B cell (primary cell): ENCODE data around the gene SCFD1. TPM values are rescaled to one million over a fixed set of nuclear protein-coding genes. Genes with fewer than 3 reads are reported as not detected.

Source experiments
- ATAC-seq: fragments of 200-7000 bp; cut with Tn5 transposase; one replicate; pipeline ENCODE4 v1.10.0; 2021; ENCODE audit warnings: low read depth, mild to moderate bottlenecking, moderate number of reproducible peaks, moderate library complexity
- CTCF ChIA-PET: fragments of 350-600 bp; sonication (Branson Sonifier 250); formaldehyde crosslinking; loops from one replicate; lab custom pipeline; 2021; ENCODE audit warnings: antibody characterized with exemption, inconsistent platforms; lab: Charles Lee
- POLR2A ChIA-PET: fragments of 350-600 bp; sonication (Branson Sonifier 250); formaldehyde crosslinking; loops from one replicate; lab custom pipeline; 2021; ENCODE audit warnings: antibody characterized with exemption; lab: Charles Lee
- DNase-seq: peaks from one replicate; pipeline ENCODE4 v3.0.0; 2013
- H2AFZ ChIP-seq: 2 replicates; pipeline ENCODE4 v1.6.1; 2012; ENCODE audit warnings: mild to moderate bottlenecking, low read depth, low read length; ENCODE audit not compliant: insufficient read depth, poor library complexity, severe bottlenecking
- H3K27ac ChIP-seq, 2 donors: 1 replicate in 1 of 2; 2 replicates in 1 of 2; pipeline ENCODE4 v1.5.1; 2012 to 2013; ENCODE audit warnings: low read length in 2 of 2, mild to moderate bottlenecking in 2 of 2, moderate library complexity in 1 of 2
- H3K27me3 ChIP-seq, 4 experiments: fragments of 200-600 bp in 1 of 4; sonication (generic) in 1 of 4; replicated peaks in 1 of 4; 1 replicate in 2 of 4; 2 replicates in 2 of 4; pipeline versions ENCODE4 v1.6.1 to v1.7.0; 2013 to 2016; ENCODE audit warnings: low read length in 3 of 4, mild to moderate bottlenecking in 2 of 4, mixed read lengths in 1 of 4, moderate library complexity in 1 of 4; ENCODE audit not compliant: insufficient read depth in 4 of 4, control insufficient read depth in 3 of 4; ENCODE audit errors: control extremely low read depth in 1 of 4
- H3K36me3 ChIP-seq, 2 experiments: replicated peaks in 1 of 2; 1 replicate in 1 of 2; 2 replicates in 1 of 2; pipeline versions ENCODE4 v1.6.1 to v1.7.1; 2013; ENCODE audit warnings: low read length in 1 of 2; ENCODE audit not compliant: insufficient read depth in 2 of 2, control insufficient read depth in 1 of 2; ENCODE audit errors: control extremely low read depth in 1 of 2, extremely low read depth in 1 of 2
- H3K4me1 ChIP-seq, 2 donors: fragments of 200-600 bp in 1 of 2; sonication (generic) in 1 of 2; 1 replicate in 1 of 2; 2 replicates in 1 of 2; pipeline versions ENCODE4 v1.5.1 to v1.6.1; 2013 to 2017; ENCODE audit warnings: low read length in 2 of 2; ENCODE audit not compliant: control insufficient read depth in 2 of 2, insufficient read depth in 2 of 2
- H3K4me2 ChIP-seq: replicated peaks from 2 replicates; pipeline ENCODE3; 2012; ENCODE audit warnings: mild to moderate bottlenecking, low read depth, low read length; ENCODE audit not compliant: poor library complexity, severe bottlenecking
- H3K4me3 ChIP-seq, 5 experiments: fragments of 200-600 bp in 1 of 5; sonication (generic) in 1 of 5; 1 replicate in 3 of 5; 2 replicates in 2 of 5; pipeline versions ENCODE4 v1.5.1 to v1.7.0; 2011 to 2016; ENCODE audit warnings: low read length in 4 of 5, mild to moderate bottlenecking in 4 of 5, low read depth in 2 of 5, control low read depth in 1 of 5, moderate library complexity in 1 of 5; ENCODE audit not compliant: insufficient read depth in 1 of 5; ENCODE audit errors: control extremely low read depth in 1 of 5, extremely low read depth in 1 of 5
- H3K79me2 ChIP-seq: fragments of 200-600 bp; sonication (generic); one replicate; pipeline ENCODE4 v1.6.0; 2016; ENCODE audit warnings: low read length; ENCODE audit not compliant: control insufficient read depth, insufficient read depth
- H3K9ac ChIP-seq: fragments of 200-600 bp; sonication (generic); 2 replicates; pipeline ENCODE4 v1.6.1; 2017; ENCODE audit warnings: mild to moderate bottlenecking, low read length, moderate library complexity
- H3K9me3 ChIP-seq, 3 donors: one replicate each; pipeline versions ENCODE4 v1.6.1 to v1.7.1; 2013; ENCODE audit warnings: low read length in 2 of 3; ENCODE audit not compliant: control insufficient read depth in 2 of 3, insufficient read depth in 1 of 3; ENCODE audit errors: control extremely low read depth in 1 of 3
- H4K20me1 ChIP-seq: 2 replicates; pipeline ENCODE4 v1.6.0; 2012; ENCODE audit warnings: mild to moderate bottlenecking, low read length; ENCODE audit not compliant: insufficient read depth, control insufficient read depth, poor library complexity, severe bottlenecking
- H3K27ac Mint-ChIP-seq: one replicate; pipeline ENCODE4 v1.8.0; 2021; ENCODE audit warnings: mixed read lengths
- H3K27me3 Mint-ChIP-seq: one replicate; pipeline ENCODE4 v1.8.0; 2021; ENCODE audit warnings: mixed read lengths
- H3K4me1 Mint-ChIP-seq: one replicate; pipeline ENCODE4 v1.8.0; 2021; ENCODE audit warnings: mixed read lengths
- H3K4me3 Mint-ChIP-seq: one replicate; pipeline ENCODE4 v1.8.0; 2021; ENCODE audit warnings: mixed read lengths
- H3K9me3 Mint-ChIP-seq: one replicate; pipeline ENCODE4 v1.8.0; 2022; ENCODE audit warnings: mixed read lengths; ENCODE audit not compliant: insufficient read depth
- EZH2 ChIP-seq: IDR thresholded peaks from 2 replicates; pipeline ENCODE4 v1.6.1; 2012; ENCODE audit warnings: borderline replicate concordance, low read depth, mild to moderate bottlenecking, moderate library complexity, low read length; ENCODE audit not compliant: insufficient read depth, poor library complexity, severe bottlenecking
- WGBS: methylation state at CpG from one replicate; pipeline ENCODE4 v1.1.5; 2013; ENCODE audit warnings: missing lambda C conversion rate; ENCODE audit not compliant: insufficient coverage; 5-methylcytosine and 5-hydroxymethylcytosine counted together
- intact Hi-C: fragments of 100-400 bp; cut with micrococcal nuclease; formaldehyde crosslinking; loops from one replicate; pipeline ENCODE4 v1.10.0; 2022
- polyA plus RNA-seq: library from polyadenylated mRNA; depleted of rRNA; stranded (reverse); fragments of >200 nt; gene quantifications from 2 replicates; pipeline ENCODE4 v1.2.3, GENCODE V29; 2012
- total RNA-seq, 2 donors: library from RNA; stranded (reverse); fragments of 120-200 nt in 1 of 2; gene quantifications; 1 replicate in 1 of 2; 2 replicates in 1 of 2; pipeline versions ENCODE4 v1.2.3 to v1.2.4, GENCODE V29; 2013 to 2022
- TF ChIP-seq, protein P1 (sequence below): fragments of 200-600 bp; IDR thresholded peaks from one replicate; pipeline ENCODE4 v1.8.0; 2022; ENCODE audit warnings: antibody characterized with exemption, mild to moderate bottlenecking

Gene SCFD1
- total and polyA plus RNA-seq, 2 donors (not counting 1 experiment from before 2014, with no cell fraction given) = 23.1 to 73.0 TPM

DNA sequence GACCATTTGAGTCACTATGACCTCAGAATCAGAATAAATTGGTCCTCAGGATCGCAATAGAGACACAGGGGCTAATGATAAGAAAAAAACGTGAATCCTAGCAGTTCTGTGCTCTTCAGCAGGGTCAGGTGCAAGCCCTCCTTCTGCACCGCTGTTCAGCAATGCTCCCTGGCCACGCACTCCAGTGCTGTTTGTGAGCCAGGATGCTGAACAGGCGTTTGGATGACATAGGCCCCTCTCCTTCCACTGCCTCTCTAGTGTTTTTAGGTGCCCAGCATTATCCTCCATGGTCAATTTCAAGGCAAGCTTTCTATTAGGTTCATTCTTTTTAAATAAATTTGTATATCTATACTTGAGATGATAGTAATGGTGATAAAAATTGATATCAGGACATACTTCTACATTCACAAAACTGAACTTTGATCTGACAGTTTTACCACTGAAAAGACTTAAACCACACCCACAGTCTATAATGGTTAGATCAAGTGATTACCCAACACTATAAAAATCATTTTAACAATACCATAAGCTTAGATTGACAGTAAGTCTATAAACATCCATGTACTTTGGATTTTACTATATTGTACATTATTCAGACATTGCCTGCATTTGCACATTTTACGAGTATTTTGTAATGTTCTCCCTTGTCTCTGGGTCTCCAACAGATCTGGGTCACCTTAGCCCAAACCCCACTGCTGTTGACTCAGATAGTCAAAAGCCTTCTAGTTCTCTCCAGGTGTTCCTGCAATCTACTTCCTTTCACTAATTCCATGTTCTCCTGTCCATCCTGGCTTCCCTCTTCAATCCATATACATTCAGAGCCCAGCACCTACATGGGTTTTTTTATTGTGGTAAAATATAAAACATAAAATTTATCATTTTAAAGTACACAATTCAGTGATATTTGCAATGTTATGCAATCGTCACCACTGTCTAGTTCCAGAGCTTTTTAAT lies 137.3 kb downstream of the SCFD1 start:
- 93% methylated on average over 5 of the region's 7 CpGs for WGBS
- no peak overlapping the region for H3K27ac ChIP-seq
- peaks cover 1 to 16% (median 4%) of the 10 kb centered on the region in 3 donors for H3K9me3 ChIP-seq
- DNase-seq = no peak
- H3K4me3 Mint-ChIP-seq = no peak overlapping the region
- CTCF ChIA-PET = no interaction called here
- no peak overlapping the region for H3K4me2 ChIP-seq
- H3K27me3 Mint-ChIP-seq = peaks cover 10% of the 10 kb centered on the region
- TF ChIP-seq, protein P1, sequence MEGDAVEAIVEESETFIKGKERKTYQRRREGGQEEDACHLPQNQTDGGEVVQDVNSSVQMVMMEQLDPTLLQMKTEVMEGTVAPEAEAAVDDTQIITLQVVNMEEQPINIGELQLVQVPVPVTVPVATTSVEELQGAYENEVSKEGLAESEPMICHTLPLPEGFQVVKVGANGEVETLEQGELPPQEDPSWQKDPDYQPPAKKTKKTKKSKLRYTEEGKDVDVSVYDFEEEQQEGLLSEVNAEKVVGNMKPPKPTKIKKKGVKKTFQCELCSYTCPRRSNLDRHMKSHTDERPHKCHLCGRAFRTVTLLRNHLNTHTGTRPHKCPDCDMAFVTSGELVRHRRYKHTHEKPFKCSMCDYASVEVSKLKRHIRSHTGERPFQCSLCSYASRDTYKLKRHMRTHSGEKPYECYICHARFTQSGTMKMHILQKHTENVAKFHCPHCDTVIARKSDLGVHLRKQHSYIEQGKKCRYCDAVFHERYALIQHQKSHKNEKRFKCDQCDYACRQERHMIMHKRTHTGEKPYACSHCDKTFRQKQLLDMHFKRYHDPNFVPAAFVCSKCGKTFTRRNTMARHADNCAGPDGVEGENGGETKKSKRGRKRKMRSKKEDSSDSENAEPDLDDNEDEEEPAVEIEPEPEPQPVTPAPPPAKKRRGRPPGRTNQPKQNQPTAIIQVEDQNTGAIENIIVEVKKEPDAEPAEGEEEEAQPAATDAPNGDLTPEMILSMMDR = no peak
- no peak for TF ChIP-seq EZH2
- H4K20me1 ChIP-seq = no peaks in the 10 kb centered on the region
- POLR2A ChIA-PET = no interaction called here
- no peaks in the 10 kb centered on the region for H3K4me1 Mint-ChIP-seq
- H3K4me1 ChIP-seq = no peaks in the 10 kb centered on the region
- peaks cover 19% of the 10 kb centered on the region for H3K9me3 Mint-ChIP-seq
- no peaks in the 10 kb centered on the region for H3K79me2 ChIP-seq
- no peak overlapping the region for H3K9ac ChIP-seq
- H3K4me3 ChIP-seq = no peak overlapping the region
- no peak overlapping the region for H2AFZ ChIP-seq
- H3K36me3 ChIP-seq = no peaks in the 10 kb centered on the region
- no peak overlapping the region for H3K27ac Mint-ChIP-seq
- peaks cover 0 to 3% (median 0%) of the 10 kb centered on the region in 4 experiments for H3K27me3 ChIP-seq
- ATAC-seq = no peak
- intact Hi-C loops = no loop called here

- Histone ChIP-seq H2AFZ (no peak overlapping the region), H3K4me2 (no peak overlapping the region), H3K9me3 (peaks cover 1 to 16% (median 4%) of the 10 kb centered on the region in 3 donors), H3K4me3 (no peak overlapping the region), H3K27me3 (no peaks in the 10 kb centered on the region), H3K27ac (no peak overlapping the region), H3K36me3 (no peaks in the 10 kb centered on the region), H3K79me2 (no peaks in the 10 kb centered on the region), H3K9ac (no peak overlapping the region), H3K4me1 (no peaks in the 10 kb centered on the region), H4K20me1 (no peaks in the 10 kb centered on the region)
- no CpG with 5 or more reads among the region's 1 CpG for WGBS
- ATAC-seq (no peak), DNase-seq (no peak)
- intact Hi-C loops = no loop called here
- Mint-ChIP-seq H3K9me3 (peaks cover 19% of the 10 kb centered on the region), H3K27ac (no peak overlapping the region), H3K27me3 (peaks cover 8% of the 10 kb centered on the region), H3K4me1 (no peaks in the 10 kb centered on the region), H3K4me3 (no peak overlapping the region)
- POLR2A ChIA-PET = no interaction called here
- CTCF ChIA-PET = no interaction called here
- TF ChIP-seq, protein P1 = no peak
Measured at GRCh38 chr14:30763891-30764290, 141.8 kb downstream of the SCFD1 start.
